Endothelial cell of umbilical vein (primary cell): ENCODE data around the gene HMG20A.

ENCODE experiments used
- CTCF ChIP-seq, 2 donors: IDR thresholded peaks; 1 replicate in 1 of 2; 2 replicates in 1 of 2; pipeline ENCODE4 v1.5.1; 2011; ENCODE audit warnings: low read length in 2 of 2, mild to moderate bottlenecking in 2 of 2, moderate library complexity in 2 of 2, control low read depth in 1 of 2, inconsistent platforms in 1 of 2, low read depth in 1 of 2; ENCODE audit not compliant: insufficient read depth in 1 of 2; ENCODE audit errors: extremely low read depth in 1 of 2
- FOS ChIP-seq: IDR thresholded peaks from 2 replicates; pipeline ENCODE4 v1.6.1; 2011; ENCODE audit warnings: mild to moderate bottlenecking, low read length, moderate library complexity, borderline replicate concordance; ENCODE audit not compliant: insufficient read depth
- JUN ChIP-seq: IDR thresholded peaks from 2 replicates; pipeline ENCODE4 v1.6.1; 2011; ENCODE audit warnings: borderline replicate concordance, low read depth; ENCODE audit not compliant: insufficient read length, insufficient read depth
- POLR2A ChIP-seq: IDR thresholded peaks from 2 replicates; pipeline ENCODE4 v1.6.1; 2012; ENCODE audit warnings: low read depth, mild to moderate bottlenecking, control low read depth, low read length

- TF ChIP-seq POLR2A (no peak), FOS (no peak), CTCF (IDR thresholded peaks at IDR 0.05; ENCODE audit: extremely low read depth in 1 of 2, insufficient read depth in 1 of 2, low read depth in 1 of 2, low read length in 2 of 2) (no peak), JUN (no peak)
These were observed 16.1 kb downstream of the HMG20A start for GRCh38 chr15:77436822-77437221.
